Measurements from ENCODE around the gene CNTN4. TPM values are rescaled to one million over a fixed set of nuclear protein-coding genes. Genes with fewer than 3 reads are reported as not detected.

The CNTN4 gene
- polyA plus RNA-seq, 1 donor (not counting 4 experiments of a cell fraction or from before 2014, with no cell fraction given), result not detected

DNA sequence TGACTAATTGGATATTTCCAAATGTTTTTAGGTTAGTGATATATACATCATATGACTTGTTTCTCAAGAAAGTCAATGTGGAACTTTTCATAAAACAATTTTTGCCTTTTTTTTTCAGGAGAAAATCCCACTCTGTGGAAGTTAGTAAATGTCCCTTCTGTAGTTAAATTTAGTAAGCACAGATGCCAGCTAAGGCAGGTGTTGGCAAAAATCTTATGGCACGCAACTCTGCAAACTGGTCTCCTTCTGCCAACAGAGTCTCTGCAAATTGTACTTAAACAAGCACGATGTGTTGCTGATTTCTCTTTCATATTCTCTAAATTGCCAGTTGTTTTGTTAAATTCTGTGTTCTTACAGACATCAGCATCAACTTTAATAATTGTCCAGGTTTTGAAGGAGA, 777.7 kb downstream of the CNTN4 start:
- DNase-seq (ENCODE audit: low read depth, low spot score) (no peak), FAIRE-seq (no peak)
- no peak overlapping the region for H3K4me3 ChIP-seq (ENCODE audit: control insufficient read depth in 2 of 3, extremely low read depth in 1 of 3, insufficient read depth in 2 of 3, low read depth in 1 of 3, low read length in 3 of 3)
- no peak overlapping the region for H2AFZ ChIP-seq (ENCODE audit: control insufficient read depth, low read length)
- TF ChIP-seq, protein P1, sequence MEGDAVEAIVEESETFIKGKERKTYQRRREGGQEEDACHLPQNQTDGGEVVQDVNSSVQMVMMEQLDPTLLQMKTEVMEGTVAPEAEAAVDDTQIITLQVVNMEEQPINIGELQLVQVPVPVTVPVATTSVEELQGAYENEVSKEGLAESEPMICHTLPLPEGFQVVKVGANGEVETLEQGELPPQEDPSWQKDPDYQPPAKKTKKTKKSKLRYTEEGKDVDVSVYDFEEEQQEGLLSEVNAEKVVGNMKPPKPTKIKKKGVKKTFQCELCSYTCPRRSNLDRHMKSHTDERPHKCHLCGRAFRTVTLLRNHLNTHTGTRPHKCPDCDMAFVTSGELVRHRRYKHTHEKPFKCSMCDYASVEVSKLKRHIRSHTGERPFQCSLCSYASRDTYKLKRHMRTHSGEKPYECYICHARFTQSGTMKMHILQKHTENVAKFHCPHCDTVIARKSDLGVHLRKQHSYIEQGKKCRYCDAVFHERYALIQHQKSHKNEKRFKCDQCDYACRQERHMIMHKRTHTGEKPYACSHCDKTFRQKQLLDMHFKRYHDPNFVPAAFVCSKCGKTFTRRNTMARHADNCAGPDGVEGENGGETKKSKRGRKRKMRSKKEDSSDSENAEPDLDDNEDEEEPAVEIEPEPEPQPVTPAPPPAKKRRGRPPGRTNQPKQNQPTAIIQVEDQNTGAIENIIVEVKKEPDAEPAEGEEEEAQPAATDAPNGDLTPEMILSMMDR (optimal IDR thresholded peaks at IDR 0.05 in 1 of 3, IDR thresholded peaks at IDR 0.05 in 1 of 3, conservative IDR thresholded peaks at IDR 0.05 in 1 of 3; ENCODE audit: extremely low read depth in 1 of 3, insufficient read depth in 2 of 3, low read length in 3 of 3), result no peak
- dilution Hi-C loops (cut with MboI; ENCODE audit: extremely low pct_ligation_motif_present, low sequenced_read_pairs), result no loop called here
- no peaks in the 10 kb centered on the region for H3K4me1 ChIP-seq (ENCODE audit: control insufficient read depth, extremely low read depth, insufficient read depth, low read length)
- H3K9me3 ChIP-seq (ENCODE audit: control insufficient read depth, low read depth, low read length), result peaks cover 2% of the 10 kb centered on the region
- H3K9me1 ChIP-seq (ENCODE audit: control insufficient read depth, extremely low read depth, insufficient read depth, low read length), result no peaks in the 10 kb centered on the region
- no peak overlapping the region for H3K9ac ChIP-seq (ENCODE audit: control insufficient read depth, extremely low read depth, insufficient read depth, low read length)
- no peaks in the 10 kb centered on the region for H3K36me3 ChIP-seq (ENCODE audit: control insufficient read depth in 2 of 2, extremely low read depth in 1 of 2, insufficient read depth in 2 of 2, low read length in 2 of 2)
- no peak overlapping the region for H3K27ac ChIP-seq (ENCODE audit: control insufficient read depth, insufficient read depth, low read length)
- no peak overlapping the region for H3K4me2 ChIP-seq (ENCODE audit: control insufficient read depth, extremely low read depth, insufficient read depth, low read depth, low read length)
- H3K27me3 ChIP-seq (ENCODE audit: control insufficient read depth, extremely low read depth, insufficient read depth, low read length), result no peaks in the 10 kb centered on the region
- H4K20me1 ChIP-seq (ENCODE audit: control insufficient read depth, extremely low read depth, insufficient read depth, low read length), result no peaks in the 10 kb centered on the region
- H3K79me2 ChIP-seq (ENCODE audit: control insufficient read depth, insufficient read depth, low read length), result no peaks in the 10 kb centered on the region

DNA sequence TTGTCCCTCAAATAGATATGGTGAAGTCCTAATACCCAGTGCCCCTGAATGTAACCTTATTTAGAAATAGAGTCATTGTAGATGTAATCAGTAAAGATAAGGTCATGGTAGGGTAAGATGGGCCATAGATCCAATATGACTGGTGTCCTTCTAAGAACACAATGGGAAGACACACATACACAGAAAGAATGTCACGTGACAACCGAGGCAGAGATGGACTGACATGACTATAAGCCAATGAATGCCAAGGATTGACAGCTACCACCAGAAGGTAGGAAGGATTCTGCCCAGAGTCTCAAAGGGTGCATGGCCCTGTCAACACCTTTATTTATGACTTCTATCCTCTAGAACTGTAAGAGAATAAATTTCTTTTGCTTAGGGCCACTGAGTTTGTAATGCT, 780.4 kb downstream of the CNTN4 start:
- FAIRE-seq (no peak), DNase-seq (ENCODE audit: low read depth, low spot score) (no peak)
- Histone ChIP-seq H3K9me1 (ENCODE audit: control insufficient read depth, extremely low read depth, insufficient read depth, low read length) (no peaks in the 10 kb centered on the region), H3K79me2 (ENCODE audit: control insufficient read depth, insufficient read depth, low read length) (no peaks in the 10 kb centered on the region), H3K4me1 (ENCODE audit: control insufficient read depth, extremely low read depth, insufficient read depth, low read length) (no peaks in the 10 kb centered on the region), H3K27ac (ENCODE audit: control insufficient read depth, insufficient read depth, low read length) (no peak overlapping the region), H3K36me3 (ENCODE audit: control insufficient read depth in 2 of 2, extremely low read depth in 1 of 2, insufficient read depth in 2 of 2, low read length in 2 of 2) (no peaks in the 10 kb centered on the region), H3K4me2 (ENCODE audit: control insufficient read depth, extremely low read depth, insufficient read depth, low read depth, low read length) (no peak overlapping the region), H3K4me3 (ENCODE audit: control insufficient read depth in 2 of 3, extremely low read depth in 1 of 3, insufficient read depth in 2 of 3, low read depth in 1 of 3, low read length in 3 of 3) (no peak overlapping the region), H3K9me3 (ENCODE audit: control insufficient read depth, low read depth, low read length) (peaks cover 2% of the 10 kb centered on the region), H4K20me1 (ENCODE audit: control insufficient read depth, extremely low read depth, insufficient read depth, low read length) (no peaks in the 10 kb centered on the region), H3K27me3 (ENCODE audit: control insufficient read depth, extremely low read depth, insufficient read depth, low read length) (no peaks in the 10 kb centered on the region), H2AFZ (ENCODE audit: control insufficient read depth, low read length) (no peak overlapping the region), H3K9ac (ENCODE audit: control insufficient read depth, extremely low read depth, insufficient read depth, low read length) (no peak overlapping the region)
- TF ChIP-seq, protein P1 (optimal IDR thresholded peaks at IDR 0.05 in 1 of 3, IDR thresholded peaks at IDR 0.05 in 1 of 3, conservative IDR thresholded peaks at IDR 0.05 in 1 of 3; ENCODE audit: extremely low read depth in 1 of 3, insufficient read depth in 2 of 3, low read length in 3 of 3), result no peak
- no peak for TF ChIP-seq EZH2 (IDR thresholded peaks at IDR 0.05; ENCODE audit: low read length)
- dilution Hi-C loops (cut with MboI; ENCODE audit: extremely low pct_ligation_motif_present, low sequenced_read_pairs), result no loop called here

All from keratinocyte (primary cell).